Brain microvascular endothelial cell (primary cell): ENCODE data around the gene XXYLT1.

Experiments
- DNase-seq: peaks from one replicate; pipeline ENCODE4 v3.0.0-alpha.2; 2020
- H3K27ac ChIP-seq: fragments of 250-450 bp; sonication (Bioruptor Pico); 2 replicates; pipeline ENCODE4 v1.5.1; 2020; ENCODE audit warnings: mild to moderate bottlenecking, moderate library complexity
- H3K27me3 ChIP-seq: fragments of 250-450 bp; sonication (Bioruptor Pico); replicated peaks from 2 replicates; pipeline ENCODE4 v1.5.1; 2020; ENCODE audit warnings: mild to moderate bottlenecking
- H3K36me3 ChIP-seq: fragments of 250-450 bp; sonication (Bioruptor Pico); replicated peaks from 2 replicates; pipeline ENCODE4 v1.5.1; 2020; ENCODE audit warnings: mild to moderate bottlenecking
- H3K4me3 ChIP-seq: 2 replicates; pipeline ENCODE4 v1.5.1; 2011; ENCODE audit warnings: low read depth, mild to moderate bottlenecking, control low read depth, low read length, moderate library complexity
- in situ Hi-C: cut with HindIII; loops from 2 replicates; pipeline ENCODE4 v1.10.0; 2017; ENCODE audit warnings: low sequenced_read_pairs, low pct_ligation_motif_present
- TF ChIP-seq, protein P1 (sequence below): IDR thresholded peaks from 2 replicates; pipeline ENCODE4 v1.5.1; 2011; ENCODE audit warnings: low read depth, mild to moderate bottlenecking, moderate library complexity, low read length, control low read depth, inconsistent platforms; ENCODE audit errors: missing control alignments

XXYLT1 gene

DNA sequence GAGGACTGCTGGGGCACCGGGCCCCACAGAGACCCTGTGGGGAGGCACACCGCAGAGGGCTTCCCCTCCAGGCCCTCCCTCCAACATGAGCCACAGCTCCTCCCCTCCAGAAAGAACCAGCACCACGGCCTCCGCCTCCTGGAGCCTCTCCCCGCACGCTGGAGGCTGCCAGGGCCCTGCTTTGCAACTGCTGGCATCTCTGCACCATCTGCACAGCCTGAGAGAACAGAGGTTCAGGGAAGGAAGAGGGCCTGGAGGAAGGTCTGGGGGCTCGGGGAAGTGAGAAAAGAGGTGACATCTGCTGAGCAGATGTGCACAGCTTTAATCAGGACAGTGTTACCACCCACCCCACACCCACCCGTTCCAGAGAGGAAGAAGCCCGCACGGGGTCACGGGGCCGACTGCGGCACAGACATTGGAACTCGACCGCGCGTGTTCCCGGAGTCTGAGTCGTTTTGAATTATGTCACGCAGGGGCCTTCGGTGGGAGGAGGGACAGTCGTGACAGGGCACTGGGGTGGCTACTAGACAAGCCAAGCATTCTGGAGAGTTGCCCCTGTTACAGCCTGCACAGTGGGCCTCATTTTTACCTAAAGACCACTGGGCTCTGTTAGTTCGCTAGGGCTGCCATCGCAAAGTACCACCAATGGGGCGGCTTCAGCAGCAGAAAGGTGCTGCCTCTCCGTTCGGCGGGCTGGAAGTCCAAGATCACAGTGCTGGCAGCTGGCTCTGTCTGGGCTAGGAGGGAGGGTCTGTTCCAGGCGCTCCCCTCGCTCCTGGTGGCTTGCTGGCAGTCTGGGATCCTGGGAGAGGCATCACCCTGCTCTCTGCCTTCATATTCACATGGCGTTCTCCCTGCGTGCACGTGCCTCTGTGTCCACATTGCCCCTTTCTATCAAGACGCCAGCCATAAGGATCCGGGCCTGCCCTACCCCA is 194.8 kb downstream of the XXYLT1 start:
- in situ Hi-C loops = no loop called here
- no peaks in the 10 kb centered on the region for H3K27me3 ChIP-seq
- no peak for DNase-seq
- TF ChIP-seq, protein P1, sequence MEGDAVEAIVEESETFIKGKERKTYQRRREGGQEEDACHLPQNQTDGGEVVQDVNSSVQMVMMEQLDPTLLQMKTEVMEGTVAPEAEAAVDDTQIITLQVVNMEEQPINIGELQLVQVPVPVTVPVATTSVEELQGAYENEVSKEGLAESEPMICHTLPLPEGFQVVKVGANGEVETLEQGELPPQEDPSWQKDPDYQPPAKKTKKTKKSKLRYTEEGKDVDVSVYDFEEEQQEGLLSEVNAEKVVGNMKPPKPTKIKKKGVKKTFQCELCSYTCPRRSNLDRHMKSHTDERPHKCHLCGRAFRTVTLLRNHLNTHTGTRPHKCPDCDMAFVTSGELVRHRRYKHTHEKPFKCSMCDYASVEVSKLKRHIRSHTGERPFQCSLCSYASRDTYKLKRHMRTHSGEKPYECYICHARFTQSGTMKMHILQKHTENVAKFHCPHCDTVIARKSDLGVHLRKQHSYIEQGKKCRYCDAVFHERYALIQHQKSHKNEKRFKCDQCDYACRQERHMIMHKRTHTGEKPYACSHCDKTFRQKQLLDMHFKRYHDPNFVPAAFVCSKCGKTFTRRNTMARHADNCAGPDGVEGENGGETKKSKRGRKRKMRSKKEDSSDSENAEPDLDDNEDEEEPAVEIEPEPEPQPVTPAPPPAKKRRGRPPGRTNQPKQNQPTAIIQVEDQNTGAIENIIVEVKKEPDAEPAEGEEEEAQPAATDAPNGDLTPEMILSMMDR = no peak
- no peak overlapping the region for H3K4me3 ChIP-seq
- no peak overlapping the region for H3K27ac ChIP-seq
- H3K36me3 ChIP-seq = no peaks in the 10 kb centered on the region

DNA sequence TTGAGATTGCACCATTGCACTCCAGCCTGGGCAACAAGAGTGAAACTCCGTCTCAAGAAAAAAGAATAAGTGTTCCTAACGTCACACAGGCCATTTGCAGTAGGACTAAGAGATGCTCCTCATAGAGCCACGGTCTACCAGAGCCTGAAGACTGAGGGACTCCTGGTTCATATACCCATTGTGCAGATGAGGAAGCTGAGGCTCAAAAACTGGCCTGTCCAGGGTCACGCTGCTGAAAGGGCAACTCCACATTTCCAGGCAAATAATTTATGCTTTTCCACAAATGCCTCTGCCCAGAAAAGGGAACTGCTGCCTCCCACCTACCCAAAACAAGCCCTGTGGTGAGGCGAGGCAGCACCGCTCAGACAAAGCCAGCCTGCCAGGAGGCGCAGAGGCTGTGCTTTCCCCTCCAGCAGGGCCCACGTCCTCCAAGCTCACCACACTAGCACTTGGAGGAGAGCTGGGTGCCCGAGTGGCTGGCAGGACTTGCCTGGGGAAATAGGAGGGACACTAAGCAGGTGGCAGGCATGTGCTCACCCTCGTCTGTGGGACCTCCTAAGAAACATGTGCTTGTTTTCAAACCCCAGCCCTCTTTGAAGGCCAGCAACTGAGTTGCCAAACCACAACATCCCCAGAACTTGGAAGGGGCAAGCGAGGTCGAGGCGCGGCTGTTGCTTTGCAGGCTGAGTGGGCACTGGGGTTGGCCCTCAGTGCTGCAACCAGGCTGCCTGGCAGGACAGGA is 195.6 kb downstream of the XXYLT1 start:
- no peak for DNase-seq
- in situ Hi-C loops = no loop called here
- TF ChIP-seq, protein P1 = no peak
- Histone ChIP-seq H3K27me3 (no peaks in the 10 kb centered on the region), H3K27ac (no peak overlapping the region), H3K36me3 (no peaks in the 10 kb centered on the region), H3K4me3 (no peak overlapping the region)

DNA sequence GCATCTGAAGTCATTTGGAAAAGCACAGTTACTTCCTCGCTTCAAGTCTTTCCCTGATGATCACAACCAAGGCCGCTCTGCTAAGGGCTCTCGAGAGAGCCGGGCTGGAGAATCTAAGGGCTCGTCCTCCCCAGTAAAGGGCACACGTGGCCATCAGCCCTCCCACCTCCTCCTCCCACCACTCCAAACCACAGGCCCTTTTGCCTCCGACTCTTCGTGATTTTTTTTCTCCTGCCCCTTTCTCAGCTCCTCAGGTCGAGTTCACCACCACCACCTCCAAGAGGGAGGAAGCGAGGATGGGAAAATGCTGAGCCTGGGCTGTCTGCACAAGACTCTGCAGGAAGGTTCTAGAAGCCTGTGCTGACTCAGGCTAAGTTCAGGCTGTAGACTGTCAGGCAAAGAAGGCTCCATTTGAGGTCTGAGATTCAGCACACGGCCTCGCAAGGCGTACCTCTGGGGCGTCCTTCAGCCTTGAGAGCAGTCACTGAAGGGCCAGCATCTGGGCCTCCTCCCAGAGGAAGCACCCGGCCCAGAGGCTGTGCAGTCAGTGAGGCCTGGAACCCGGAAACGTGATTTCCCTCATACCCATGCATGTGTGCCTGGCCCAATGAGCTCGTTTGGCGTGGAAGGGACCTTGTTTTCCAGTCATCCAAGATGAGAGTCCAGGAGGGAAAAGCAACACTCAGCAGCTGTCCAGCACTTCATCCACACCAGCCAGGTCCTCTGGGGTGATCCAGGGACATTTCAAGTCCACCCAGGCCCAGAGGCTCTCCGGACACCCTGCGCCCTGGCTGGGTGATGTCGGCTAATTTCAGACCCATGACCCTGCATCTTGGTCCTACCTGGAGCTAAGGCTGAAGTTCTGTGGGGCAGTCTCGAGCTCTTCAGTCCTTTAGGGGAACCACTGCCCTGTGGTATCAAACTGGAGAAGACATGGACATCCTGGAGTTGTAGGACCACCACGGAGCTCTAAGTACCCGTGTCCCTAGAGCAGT is 196.8 kb downstream of the XXYLT1 start:
- Histone ChIP-seq H3K27me3 (no peaks in the 10 kb centered on the region), H3K4me3 (no peak overlapping the region), H3K27ac (no peak overlapping the region), H3K36me3 (no peaks in the 10 kb centered on the region)
- in situ Hi-C loops = no loop called here
- TF ChIP-seq, protein P1 = no peak
- DNase-seq = no peak

DNA sequence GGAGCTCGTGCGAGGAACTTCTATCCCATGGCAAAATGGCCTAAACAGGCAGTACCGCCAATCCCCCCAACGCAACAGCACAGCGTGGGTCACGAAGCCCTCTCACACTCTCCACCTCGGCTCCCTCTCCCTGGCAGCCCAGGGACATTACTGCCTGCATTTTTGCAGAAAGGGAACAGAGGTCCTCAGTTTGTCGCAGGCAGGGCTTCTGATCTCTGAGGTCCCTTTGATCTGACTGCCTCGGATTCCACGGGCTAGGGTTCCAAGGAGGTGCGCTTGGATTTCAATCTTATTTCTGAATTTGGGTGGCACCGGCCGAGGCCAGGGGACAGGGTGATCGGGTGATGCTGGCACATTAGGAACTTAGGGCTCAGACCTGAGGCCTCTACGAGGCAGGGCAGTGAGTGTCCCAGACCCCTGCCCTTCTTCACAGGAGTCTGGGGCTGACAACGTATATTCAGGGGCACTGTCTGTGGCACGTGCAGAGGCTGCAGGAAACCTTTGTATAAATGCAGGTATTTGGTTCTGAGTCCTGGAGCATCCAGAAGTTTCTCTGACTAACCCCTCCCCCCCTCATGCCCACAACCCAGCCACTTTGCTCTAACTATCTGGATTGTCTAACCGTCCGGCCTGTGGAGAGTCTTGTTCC is 197.9 kb downstream of the XXYLT1 start:
- in situ Hi-C loops = no loop called here
- peaks cover 5% of the 10 kb centered on the region for H3K36me3 ChIP-seq
- no peak overlapping the region for H3K27ac ChIP-seq
- DNase-seq = no peak
- TF ChIP-seq, protein P1 = no peak
- no peak overlapping the region for H3K4me3 ChIP-seq
- H3K27me3 ChIP-seq = no peaks in the 10 kb centered on the region
